ENCODE data around the gene CELF2. TPM values are rescaled to one million over a fixed set of nuclear protein-coding genes. Genes with fewer than 3 reads are reported as not detected.

Gene CELF2
- total RNA-seq, 1 experiment from 2014 or later = not detected

DNA sequence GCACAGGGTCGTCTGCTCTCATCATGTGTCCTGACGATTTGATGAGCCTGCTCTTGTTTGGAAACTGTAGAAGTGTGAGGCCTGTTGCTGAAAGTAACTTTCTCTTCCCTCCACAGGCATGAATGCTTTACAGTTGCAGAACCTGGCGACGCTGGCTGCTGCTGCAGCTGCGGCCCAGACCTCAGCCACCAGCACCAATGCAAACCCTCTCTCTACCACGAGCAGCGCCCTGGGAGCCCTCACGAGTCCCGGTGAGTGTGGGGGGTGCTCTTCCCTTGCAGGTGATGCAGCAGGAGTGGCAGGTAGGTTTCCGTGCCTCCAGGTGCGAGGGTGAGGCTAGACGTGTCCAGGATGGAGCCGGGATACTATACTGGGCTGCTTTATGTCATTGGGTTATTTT lies 270.6 kb downstream of the CELF2 start:
- CTCF ChIA-PET = no interaction called here
- no peaks in the 10 kb centered on the region for H3K4me1 Mint-ChIP-seq (ENCODE audit: low read depth, unreplicated experiment)
- no peaks in the 10 kb centered on the region for H3K36me3 Mint-ChIP-seq (ENCODE audit: insufficient read depth, unreplicated experiment)
- TF ChIP-seq, protein P1, sequence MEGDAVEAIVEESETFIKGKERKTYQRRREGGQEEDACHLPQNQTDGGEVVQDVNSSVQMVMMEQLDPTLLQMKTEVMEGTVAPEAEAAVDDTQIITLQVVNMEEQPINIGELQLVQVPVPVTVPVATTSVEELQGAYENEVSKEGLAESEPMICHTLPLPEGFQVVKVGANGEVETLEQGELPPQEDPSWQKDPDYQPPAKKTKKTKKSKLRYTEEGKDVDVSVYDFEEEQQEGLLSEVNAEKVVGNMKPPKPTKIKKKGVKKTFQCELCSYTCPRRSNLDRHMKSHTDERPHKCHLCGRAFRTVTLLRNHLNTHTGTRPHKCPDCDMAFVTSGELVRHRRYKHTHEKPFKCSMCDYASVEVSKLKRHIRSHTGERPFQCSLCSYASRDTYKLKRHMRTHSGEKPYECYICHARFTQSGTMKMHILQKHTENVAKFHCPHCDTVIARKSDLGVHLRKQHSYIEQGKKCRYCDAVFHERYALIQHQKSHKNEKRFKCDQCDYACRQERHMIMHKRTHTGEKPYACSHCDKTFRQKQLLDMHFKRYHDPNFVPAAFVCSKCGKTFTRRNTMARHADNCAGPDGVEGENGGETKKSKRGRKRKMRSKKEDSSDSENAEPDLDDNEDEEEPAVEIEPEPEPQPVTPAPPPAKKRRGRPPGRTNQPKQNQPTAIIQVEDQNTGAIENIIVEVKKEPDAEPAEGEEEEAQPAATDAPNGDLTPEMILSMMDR (IDR thresholded peaks at IDR 0.05; ENCODE audit: unreplicated experiment) = no peak
- BruUV-seq (replicated peaks) = no TSS peak
- no peaks in the 10 kb centered on the region for H3K9me3 Mint-ChIP-seq (ENCODE audit: low read depth, unreplicated experiment)
- DNase-seq = no peak
- H3K4me3 Mint-ChIP-seq (ENCODE audit: low read depth, unreplicated experiment) = no peak overlapping the region
- peaks cover 10% of the 10 kb centered on the region for H3K27me3 Mint-ChIP-seq (ENCODE audit: unreplicated experiment)
- intact Hi-C loops (cut with micrococcal nuclease; ENCODE audit: unreplicated experiment) = no loop called here
- H3K27ac Mint-ChIP-seq (ENCODE audit: unreplicated experiment) = no peak overlapping the region

DNA sequence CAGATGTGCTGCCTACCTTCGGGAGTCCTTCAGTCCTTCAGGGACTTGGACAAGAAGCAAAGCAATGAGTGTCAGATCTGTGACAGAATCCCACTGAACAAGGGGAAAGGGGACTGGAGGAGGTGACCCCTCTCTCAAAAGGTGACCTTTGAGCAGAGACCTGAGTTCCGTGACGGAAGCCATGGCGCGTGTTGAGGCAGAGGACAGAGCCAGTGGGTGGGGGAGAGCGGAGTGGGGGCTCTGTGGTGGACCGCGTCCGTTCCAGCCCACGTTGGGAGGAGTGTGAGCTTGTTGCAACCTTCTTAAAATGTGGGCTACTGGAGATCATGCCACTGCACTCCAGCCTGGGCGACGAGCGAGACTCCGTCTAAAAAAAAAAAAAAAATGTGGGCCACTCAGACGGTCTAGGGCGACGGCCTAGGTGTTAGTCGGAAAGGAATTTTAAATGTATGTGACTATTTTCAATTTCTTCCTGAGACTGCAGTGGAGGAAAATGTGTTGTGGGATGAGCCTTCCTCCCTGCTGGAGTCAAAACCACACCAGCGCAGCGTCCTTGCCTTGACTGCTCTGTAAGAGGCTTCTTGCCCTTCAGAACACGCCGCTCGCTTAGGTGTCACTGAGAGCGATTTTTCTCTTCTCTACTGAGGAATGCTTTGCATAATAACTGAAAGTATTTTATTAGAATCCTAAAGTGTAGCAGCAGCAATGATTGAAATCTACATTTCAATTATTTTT lies 272.7 kb downstream of the CELF2 start:
- no TSS peak for BruUV-seq (replicated peaks)
- DNase-seq = no peak
- no peaks in the 10 kb centered on the region for H3K9me3 Mint-ChIP-seq (ENCODE audit: low read depth, unreplicated experiment)
- CTCF ChIA-PET = no interaction called here
- no peaks in the 10 kb centered on the region for H3K4me1 Mint-ChIP-seq (ENCODE audit: low read depth, unreplicated experiment)
- H3K27me3 Mint-ChIP-seq (ENCODE audit: unreplicated experiment) = peaks cover 25% of the 10 kb centered on the region
- intact Hi-C loops (cut with micrococcal nuclease; ENCODE audit: unreplicated experiment) = no loop called here
- H3K4me3 Mint-ChIP-seq (ENCODE audit: low read depth, unreplicated experiment) = no peak overlapping the region
- TF ChIP-seq, protein P1 (IDR thresholded peaks at IDR 0.05; ENCODE audit: unreplicated experiment) = no peak
- H3K27ac Mint-ChIP-seq (ENCODE audit: unreplicated experiment) = no peak overlapping the region
- no peaks in the 10 kb centered on the region for H3K36me3 Mint-ChIP-seq (ENCODE audit: insufficient read depth, unreplicated experiment)

DNA sequence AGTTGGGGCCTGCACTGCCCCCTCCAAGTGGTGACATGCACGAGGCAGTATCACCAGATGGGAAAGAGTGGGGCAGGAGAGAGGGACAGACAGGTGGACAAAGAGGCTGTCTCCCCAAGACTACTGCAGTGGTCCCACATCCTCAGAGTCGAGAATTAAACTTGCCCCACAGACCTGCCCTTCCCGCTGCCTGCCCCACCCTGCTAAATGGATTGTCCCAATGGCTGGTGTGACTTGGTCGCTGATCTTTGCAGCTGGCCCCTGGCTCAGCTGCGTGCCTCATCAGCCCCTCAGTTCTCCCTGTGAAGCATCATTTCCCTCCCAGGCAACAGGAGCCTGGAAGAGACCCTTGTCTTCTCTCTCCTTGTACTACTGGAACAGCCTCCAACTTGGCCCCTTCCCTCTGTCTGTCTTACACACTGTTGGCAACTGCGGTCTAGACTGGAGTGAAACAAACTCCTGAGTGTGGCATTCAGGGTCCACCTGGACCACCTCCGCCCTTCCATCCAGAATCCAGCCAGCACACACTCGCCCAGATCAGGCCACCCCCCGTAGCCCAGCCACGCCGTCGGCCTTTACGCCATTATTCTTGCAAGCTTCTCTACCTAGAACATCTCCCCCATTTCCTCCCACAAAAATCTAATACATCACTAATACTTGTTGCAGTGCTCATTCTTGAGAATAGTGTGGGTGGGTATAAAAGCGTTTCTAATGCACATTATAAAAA lies 275.1 kb downstream of the CELF2 start:
- Mint-ChIP-seq H3K27ac (ENCODE audit: unreplicated experiment) (no peak overlapping the region), H3K9me3 (ENCODE audit: low read depth, unreplicated experiment) (no peaks in the 10 kb centered on the region), H3K4me1 (ENCODE audit: low read depth, unreplicated experiment) (no peaks in the 10 kb centered on the region), H3K27me3 (ENCODE audit: unreplicated experiment) (peaks cover 48% of the 10 kb centered on the region), H3K36me3 (ENCODE audit: insufficient read depth, unreplicated experiment) (no peaks in the 10 kb centered on the region), H3K4me3 (ENCODE audit: low read depth, unreplicated experiment) (no peak overlapping the region)
- CTCF ChIA-PET = no interaction called here
- BruUV-seq (replicated peaks) = no TSS peak
- TF ChIP-seq, protein P1 (IDR thresholded peaks at IDR 0.05; ENCODE audit: unreplicated experiment) = no peak
- intact Hi-C loops (cut with micrococcal nuclease; ENCODE audit: unreplicated experiment) = no loop called here
- no peak for DNase-seq

DNA sequence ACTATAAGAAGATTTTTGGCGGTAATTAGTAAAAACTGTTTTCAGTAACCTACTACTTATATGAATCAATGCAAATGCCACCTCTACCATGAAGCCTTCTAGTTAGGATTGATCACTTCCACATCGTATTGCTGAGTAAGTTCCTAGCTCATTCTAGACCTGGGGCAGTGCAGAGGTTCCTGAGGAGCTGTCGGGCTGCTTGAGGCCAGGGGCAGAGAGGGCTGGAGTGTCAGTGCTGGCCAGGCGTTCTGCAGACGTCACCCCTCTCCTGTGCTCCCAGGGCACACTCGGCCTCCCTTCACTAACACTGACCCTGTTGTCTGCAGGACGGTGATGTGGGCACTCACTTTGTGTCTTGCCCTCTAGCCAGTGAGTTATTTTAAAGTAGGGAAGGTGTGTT lies 275.7 kb downstream of the CELF2 start:
- H3K36me3 Mint-ChIP-seq (ENCODE audit: insufficient read depth, unreplicated experiment) = no peaks in the 10 kb centered on the region
- H3K4me3 Mint-ChIP-seq (ENCODE audit: low read depth, unreplicated experiment) = no peak overlapping the region
- no peak for DNase-seq
- H3K9me3 Mint-ChIP-seq (ENCODE audit: low read depth, unreplicated experiment) = no peaks in the 10 kb centered on the region
- CTCF ChIA-PET = no interaction called here
- no peaks in the 10 kb centered on the region for H3K4me1 Mint-ChIP-seq (ENCODE audit: low read depth, unreplicated experiment)
- BruUV-seq (replicated peaks) = no TSS peak
- TF ChIP-seq, protein P1 (IDR thresholded peaks at IDR 0.05; ENCODE audit: unreplicated experiment) = no peak
- no peak overlapping the region for H3K27ac Mint-ChIP-seq (ENCODE audit: unreplicated experiment)
- intact Hi-C loops (cut with micrococcal nuclease; ENCODE audit: unreplicated experiment) = no loop called here
- peaks cover 50% of the 10 kb centered on the region for H3K27me3 Mint-ChIP-seq (ENCODE audit: unreplicated experiment)
